ENCODE measurements around the gene ARHGAP31. TPM values are rescaled to one million over a fixed set of nuclear protein-coding genes. Genes with fewer than 3 reads are reported as not detected.

Gene ARHGAP31
- total and polyA plus RNA-seq, 10 of the 15 experiments (the other 5 are each of a cell fraction or from before 2014, with no cell fraction given) = 0.97 to 29.8 (median 10.3) TPM

GRCh38 chr3:119417771-119418512 is 123.8 kb downstream of the ARHGAP31 start:
- WGBS (ENCODE audit: insufficient coverage, insufficient replicate concordance, low lambda C conversion rate, missing lambda C conversion rate) = 95% methylated on average over 7 of the region's 8 CpGs
- CTCF ChIA-PET = interaction anchor here (1.2 to 1.6 kb wide), 2 partner anchors 20 kb away, joined by 3 read pairs; no protein-coding TSS in a partner anchor

More at GRCh38 chr3:119417771-119418512, 123.8 kb downstream of the ARHGAP31 start:
- SMC1A ChIA-PET (ENCODE audit: uncharacterized antibody, unreplicated experiment) = interaction anchor here (1.2 kb wide), 1 partner anchor 278 kb away, joined by 4 read pairs; no protein-coding TSS in a partner anchor
- Histone ChIP-seq H3K27me3 (replicated peaks in 1 of 2; ENCODE audit: control insufficient read depth in 2 of 2, insufficient read depth in 2 of 2, low read length in 1 of 2) (no peaks in the 10 kb centered on the region), H3K4me1 (ENCODE audit: control insufficient read depth, insufficient read depth, low read length) (no peaks in the 10 kb centered on the region), H3K79me2 (ENCODE audit: control insufficient read depth, insufficient read depth, low read length) (no peaks in the 10 kb centered on the region), H3K36me3 (ENCODE audit: control insufficient read depth in 2 of 2, insufficient read depth in 2 of 2, low read length in 1 of 2) (peaks cover 5 to 8% of the 10 kb centered on the region in 2 experiments; a peak in 3 of 4 replicates), H3K27ac (ENCODE audit: control insufficient read depth, insufficient read depth) (no peak overlapping the region), H4K20me1 (ENCODE audit: control insufficient read depth, insufficient read depth) (no peaks in the 10 kb centered on the region), H2AFZ (ENCODE audit: control insufficient read depth, low read depth, low read length) (no peak overlapping the region), H3K9ac (ENCODE audit: control insufficient read depth, insufficient read depth, low read length) (no peak overlapping the region), H3K4me3 (no peak overlapping the region), H3K4me2 (ENCODE audit: control insufficient read depth, insufficient read depth) (no peak overlapping the region), H3K9me3 (replicated peaks; ENCODE audit: control insufficient read depth, insufficient read depth, low read length) (no peaks in the 10 kb centered on the region)
- POLR2A ChIA-PET = no interaction called here
- no peak for TF ChIP-seq TCF3 (IDR thresholded peaks at IDR 0.05; ENCODE audit: borderline replicate concordance, insufficient read depth, low read depth, low read length)
- TF ChIP-seq PKNOX1 (IDR thresholded peaks at IDR 0.05) = no peak
- TF ChIP-seq HCFC1 (IDR thresholded peaks at IDR 0.05; ENCODE audit: low read length) = no peak
- no peak for TF ChIP-seq EP300 (IDR thresholded peaks at IDR 0.05; ENCODE audit: borderline replicate concordance in 1 of 2, control insufficient read depth in 1 of 2, low read depth in 2 of 2, low read length in 2 of 2)
- TF ChIP-seq CHD1 (IDR thresholded peaks at IDR 0.05; ENCODE audit: low read depth, low read length) = no peak
- TF ChIP-seq YBX1 (IDR thresholded peaks at IDR 0.05) = no peak
- no peak for TF ChIP-seq ETV6 (conservative IDR thresholded peaks at IDR 0.05 in 1 of 2, IDR thresholded peaks at IDR 0.05 in 1 of 2; ENCODE audit: borderline replicate concordance in 1 of 2, low read depth in 1 of 2)
- no peak for TF ChIP-seq SPI1 (IDR thresholded peaks at IDR 0.05; ENCODE audit: borderline replicate concordance, insufficient read depth, low read depth, low read length)
- no peak for FAIRE-seq
- no peak for ATAC-seq
- intact Hi-C loops (cut with micrococcal nuclease; ENCODE audit: unreplicated experiment) = no loop called here
- RAD21 ChIA-PET (ENCODE audit: unreplicated experiment) = no interaction called here
- no peak for DNase-seq (ENCODE audit: low read depth, low spot score)
- in situ Hi-C loops (cut with MboI) = no loop called here
- no TSS peak for BruUV-seq (replicated peaks)
